Measurements from ENCODE around the gene VPS54. TPM values are rescaled to one million over a fixed set of nuclear protein-coding genes. Genes with fewer than 3 reads are reported as not detected.

Gene VPS54
- total RNA-seq, 2 experiments from 2014 or later = 9.5 to 10.8 TPM

GRCh38 chr2:63871864-63872263 is 147.4 kb downstream of the VPS54 start:
- no peaks in the 10 kb centered on the region for H3K27me3 Mint-ChIP-seq
- Histone ChIP-seq H3K4me3 (ENCODE audit: low read length) (no peak overlapping the region), H3K4me1 (ENCODE audit: insufficient read depth, low read length) (no peaks in the 10 kb centered on the region), H3K27ac (ENCODE audit: low read depth in 1 of 2, low read length in 2 of 2) (no peak overlapping the region), H3K27me3 (ENCODE audit: control insufficient read depth in 1 of 2, insufficient read depth in 2 of 2, low read length in 2 of 2) (no peaks in the 10 kb centered on the region), H3K9me3 (ENCODE audit: control insufficient read depth in 1 of 2, insufficient read depth in 1 of 2, low read length in 2 of 2) (no peaks in the 10 kb centered on the region), H3K36me3 (ENCODE audit: insufficient read depth, low read length) (peaks cover 23% of the 10 kb centered on the region)
- H3K4me1 Mint-ChIP-seq (ENCODE audit: low read depth) = peaks cover 35% of the 10 kb centered on the region
- intact Hi-C loops (cut with DNase I, micrococcal nuclease) = no loop called here
- no peaks in the 10 kb centered on the region for H3K9me3 Mint-ChIP-seq
- peaks cover 73% of the 10 kb centered on the region for H3K36me3 Mint-ChIP-seq (ENCODE audit: low read depth)
- no peak for DNase-seq
- CTCF ChIA-PET = interaction anchor here (0.9 kb wide), 1 partner anchor 11 kb away, joined by 3 read pairs; no protein-coding TSS in a partner anchor
- no peak overlapping the region for H3K4me3 Mint-ChIP-seq
- no peak for TF ChIP-seq CTCF (IDR thresholded peaks at IDR 0.05)
- ATAC-seq (ENCODE audit: poor library complexity) = no peak
- H3K27ac Mint-ChIP-seq = no peak overlapping the region
- POLR2A ChIA-PET = no interaction called here

- Mint-ChIP-seq H3K27me3 (no peaks in the 10 kb centered on the region), H3K4me1 (ENCODE audit: low read depth) (peaks cover 42% of the 10 kb centered on the region), H3K27ac (no peak overlapping the region), H3K4me3 (no peak overlapping the region), H3K9me3 (no peaks in the 10 kb centered on the region), H3K36me3 (ENCODE audit: low read depth) (peaks cover 70% of the 10 kb centered on the region)
- Histone ChIP-seq H3K27me3 (ENCODE audit: control insufficient read depth in 1 of 2, insufficient read depth in 2 of 2, low read length in 2 of 2) (no peaks in the 10 kb centered on the region), H3K4me1 (ENCODE audit: insufficient read depth, low read length) (peaks cover under 1% of the 10 kb centered on the region), H3K36me3 (ENCODE audit: insufficient read depth, low read length) (peaks cover 26% of the 10 kb centered on the region), H3K27ac (ENCODE audit: low read depth in 1 of 2, low read length in 2 of 2) (no peak overlapping the region), H3K9me3 (ENCODE audit: control insufficient read depth in 1 of 2, insufficient read depth in 1 of 2, low read length in 2 of 2) (no peaks in the 10 kb centered on the region), H3K4me3 (ENCODE audit: low read length) (no peak overlapping the region)
- CTCF ChIA-PET = no interaction called here
- DNase-seq = no peak
- intact Hi-C loops (cut with DNase I, micrococcal nuclease) = no loop called here
- POLR2A ChIA-PET = no interaction called here
- no peak for TF ChIP-seq CTCF (IDR thresholded peaks at IDR 0.05)
- ATAC-seq (ENCODE audit: poor library complexity) = no peak
Observed at GRCh38 chr2:63870679-63871078, 148.5 kb downstream of the VPS54 start.

- no peaks in the 10 kb centered on the region for H3K27me3 ChIP-seq (ENCODE audit: control insufficient read depth in 1 of 2, insufficient read depth in 2 of 2, low read length in 2 of 2)
- DNase-seq = peak in 3 of 14 experiments; percentile 21 to 55 (median 23)
- H3K36me3 Mint-ChIP-seq (ENCODE audit: low read depth) = peaks cover 67% of the 10 kb centered on the region
- peaks cover 3% of the 10 kb centered on the region for H3K4me1 ChIP-seq (ENCODE audit: insufficient read depth, low read length)
- peaks cover 29% of the 10 kb centered on the region for H3K4me1 Mint-ChIP-seq (ENCODE audit: low read depth)
- intact Hi-C loops (cut with DNase I, micrococcal nuclease) = no loop called here
- H3K27ac Mint-ChIP-seq = peak overlapping the region; percentile 63
- no peak overlapping the region for H3K27ac ChIP-seq (ENCODE audit: low read depth in 1 of 2, low read length in 2 of 2)
- no peak overlapping the region for H3K4me3 ChIP-seq (ENCODE audit: low read length)
- H3K27me3 Mint-ChIP-seq = no peaks in the 10 kb centered on the region
- ChIA-PET CTCF (interaction anchor here (0.7 to 1.3 kb wide), 2 partner anchors 26 to 321 kb away, joined by 3 read pairs; no protein-coding TSS in a partner anchor), POLR2A (interaction anchor here (0.7 to 2.5 kb wide), 5 partner anchors 9 to 278 kb away, joined by 3 to 16 read pairs (median 5); partner anchors contain the start of genes MDH1, UGP2 and WDPCP)
- no peak for TF ChIP-seq CTCF (IDR thresholded peaks at IDR 0.05)
- H3K9me3 Mint-ChIP-seq = no peaks in the 10 kb centered on the region
- no peaks in the 10 kb centered on the region for H3K9me3 ChIP-seq (ENCODE audit: control insufficient read depth in 1 of 2, insufficient read depth in 1 of 2, low read length in 2 of 2)
- no peak for ATAC-seq (ENCODE audit: poor library complexity)
- peaks cover 40% of the 10 kb centered on the region for H3K36me3 ChIP-seq (ENCODE audit: insufficient read depth, low read length)
- no peak overlapping the region for H3K4me3 Mint-ChIP-seq
Observed at GRCh38 chr2:63866009-63866709, 153.1 kb downstream of the VPS54 start.

Measured in CD4-positive, alpha-beta T cell (primary cell).